Measurements from ENCODE around the gene GAD2.
"Not testable (repeated sequence)": the region's sequence is repeated elsewhere in the genome, so short reads cannot be mapped to it uniquely, and the experiment has no call there.

GAD2 gene

DNA sequence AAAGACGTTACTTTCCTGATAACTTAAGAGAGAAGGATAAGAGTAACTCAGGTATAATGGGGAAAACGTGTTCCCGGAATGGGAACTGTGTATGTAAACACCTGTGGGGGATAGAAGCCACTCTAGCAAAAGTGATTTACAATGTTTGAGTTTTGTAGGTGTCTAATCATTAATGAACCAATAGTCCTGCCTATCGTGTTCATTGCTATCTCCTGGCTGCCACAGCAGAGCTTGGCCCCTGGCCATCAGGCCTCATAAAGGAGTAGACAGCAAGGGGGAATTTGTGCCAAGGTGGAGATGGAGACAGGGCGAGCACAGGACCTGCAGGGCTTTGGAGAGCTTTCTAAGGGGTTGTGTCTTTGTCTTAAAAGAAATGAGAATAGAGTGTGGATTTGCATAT lies 102.1 kb downstream of the GAD2 start:
- DNase-seq (ENCODE audit: low read depth) = no peak

- no peak for DNase-seq (ENCODE audit: low read depth)
Measured at GRCh38 chr10:26323219-26323618, 106.6 kb downstream of the GAD2 start.

- DNase-seq (ENCODE audit: low read depth) = no peak
Measured at GRCh38 chr10:26326851-26327250, 110.3 kb downstream of the GAD2 start.

DNA sequence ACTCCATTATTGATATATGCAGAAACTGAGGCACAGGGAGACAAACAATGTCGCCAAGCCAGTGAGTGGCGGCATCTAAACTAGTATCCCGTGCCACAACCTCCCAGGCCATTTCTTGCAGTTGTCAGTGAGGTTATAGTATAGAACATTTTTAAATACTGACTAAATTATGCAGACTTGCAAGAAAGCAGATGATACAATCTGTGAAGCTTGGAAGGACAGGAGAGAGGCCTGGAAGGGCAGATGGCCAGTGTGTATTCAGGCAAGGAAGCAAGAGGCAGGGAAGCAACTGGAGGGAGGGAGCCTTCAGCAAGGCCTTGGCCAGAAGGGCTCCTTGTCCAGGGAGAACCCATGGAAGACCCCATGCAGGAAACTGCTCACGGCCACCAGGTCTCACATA lies 111.2 kb downstream of the GAD2 start:
- no peak for DNase-seq (ENCODE audit: low read depth)

DNA sequence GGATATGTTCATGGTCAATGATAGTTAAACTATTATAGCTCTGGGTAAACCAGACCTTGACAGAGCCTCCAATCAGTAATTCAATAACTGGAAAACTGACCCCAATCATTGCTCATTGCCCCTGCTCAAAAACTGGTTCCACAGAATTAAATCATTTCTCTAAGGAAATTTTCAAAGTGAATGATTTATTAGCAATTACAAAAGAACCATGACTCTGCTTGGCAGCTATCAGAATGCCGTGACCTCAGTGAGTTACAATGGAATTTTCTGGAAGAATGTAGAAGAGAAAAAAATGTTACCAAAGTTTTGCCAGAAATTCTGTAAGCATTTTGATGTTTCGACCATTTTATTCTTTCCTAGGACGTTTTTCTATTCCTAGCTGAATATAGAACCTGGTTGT lies 114.8 kb downstream of the GAD2 start:
- DNase-seq (ENCODE audit: low read depth) = no peak

DNA sequence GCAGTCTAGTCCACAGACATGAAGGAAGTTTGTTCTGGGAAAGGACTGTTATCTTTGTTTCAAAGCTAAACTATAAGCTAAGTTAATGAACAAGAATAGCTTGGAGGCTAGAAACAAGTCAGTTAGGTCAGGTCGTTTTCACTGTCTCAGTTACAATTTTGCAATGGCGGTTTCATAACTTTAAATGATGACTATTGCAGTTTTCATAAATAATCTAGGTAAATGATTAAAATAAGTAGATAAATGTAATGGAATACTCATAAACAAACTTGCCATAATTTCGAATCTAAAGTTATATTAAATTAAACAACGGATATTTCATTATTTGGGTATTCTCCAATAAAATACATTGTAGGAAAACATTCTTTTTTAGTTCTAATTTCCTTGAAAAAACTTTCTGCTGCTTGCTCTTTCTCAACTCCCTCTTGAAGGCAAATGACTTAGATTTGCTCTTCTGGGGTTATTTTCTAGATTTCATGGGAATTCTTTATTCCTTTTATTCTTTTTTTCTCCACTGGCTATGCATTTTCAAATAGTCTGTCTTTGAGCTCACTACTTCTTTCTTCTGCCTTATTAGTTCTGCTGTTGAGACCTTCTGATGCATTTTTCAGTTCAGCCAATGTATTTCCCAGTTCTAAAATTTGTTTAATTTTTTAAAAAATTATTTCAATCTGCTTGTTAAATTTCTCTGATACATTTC lies 117.8 kb downstream of the GAD2 start:
- DNase-seq (ENCODE audit: low read depth) = no peak

- peak; percentile 30 for DNase-seq (ENCODE audit: low read depth)
Measured at GRCh38 chr10:26334932-26335573, 118.5 kb downstream of the GAD2 start.

- DNase-seq (ENCODE audit: low read depth) = no peak
Measured at GRCh38 chr10:26335574-26336093, 119.1 kb downstream of the GAD2 start.

DNA sequence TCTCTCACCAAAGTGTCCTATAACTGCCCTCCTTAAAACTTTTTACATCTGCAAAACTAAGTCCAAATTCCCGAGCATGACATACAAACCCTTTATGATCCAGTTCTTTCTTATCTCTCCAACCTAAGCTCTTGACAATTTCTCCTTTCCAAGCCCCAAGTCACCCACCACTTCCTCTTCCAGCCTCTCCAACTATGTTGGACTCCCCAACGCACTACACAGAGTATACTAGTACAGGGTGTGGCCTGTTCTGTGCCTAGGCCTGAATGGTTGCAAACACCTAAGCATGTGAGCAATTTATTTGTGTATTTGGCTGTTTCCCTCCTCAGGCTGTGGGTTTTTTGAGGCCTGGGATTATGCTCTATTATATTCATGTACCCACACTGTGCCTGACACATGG lies 120.4 kb downstream of the GAD2 start:
- no peak for DNase-seq (ENCODE audit: low read depth)

- no peak for DNase-seq (ENCODE audit: low read depth)
Measured at GRCh38 chr10:26341701-26342100, 125.1 kb downstream of the GAD2 start.

- DNase-seq (ENCODE audit: low read depth) = not testable (repeated sequence)
Measured at GRCh38 chr10:26348821-26349417, 132.3 kb downstream of the GAD2 start.

Data from GM04504 (cell line).